ENCODE measurements around the gene PNPLA7. TPM values are rescaled to one million over a fixed set of nuclear protein-coding genes. Genes with fewer than 3 reads are reported as not detected.
"Not testable (repeated sequence)": the region's sequence is repeated elsewhere in the genome, so short reads cannot be mapped to it uniquely, and the experiment has no call there.

The PNPLA7 gene
- total RNA-seq, 2 experiments from 2014 or later = 1.5 to 10.2 TPM

- no peak for TF ChIP-seq CTCF (conservative IDR thresholded peaks at IDR 0.05; ENCODE audit: low read length)
- TF ChIP-seq EZH2phosphoT487 (IDR thresholded peaks at IDR 0.05; ENCODE audit: borderline replicate concordance, low read depth, low read length) = no peak
- Histone ChIP-seq H3K36me3 (ENCODE audit: insufficient read depth, low read length) (no peaks in the 10 kb centered on the region), H2AFZ (ENCODE audit: low read length) (no peak overlapping the region), H3K4me2 (ENCODE audit: low read length) (no peak overlapping the region), H3K27ac (ENCODE audit: low read depth, low read length, poor library complexity, severe bottlenecking) (no peak overlapping the region), H3K79me2 (ENCODE audit: insufficient read depth, low read depth, low read length) (no peaks in the 10 kb centered on the region), H3K9me3 (ENCODE audit: low read length) (no peaks in the 10 kb centered on the region), H3K4me3 (ENCODE audit: low read depth, low read length, poor library complexity, severe bottlenecking) (no peak overlapping the region), H4K20me1 (ENCODE audit: insufficient read depth, low read length) (no peaks in the 10 kb centered on the region), H3K4me1 (ENCODE audit: insufficient read depth, low read length, poor library complexity, severe bottlenecking) (peaks cover 8% of the 10 kb centered on the region), H3K9me2 (ENCODE audit: insufficient read depth, low read length) (no peaks in the 10 kb centered on the region)
- CTCF ChIA-PET (ENCODE audit: unreplicated experiment) = no interaction called here
- POLR2A ChIA-PET = interaction anchor here (0.6 kb wide), 1 partner anchor 423 kb away, joined by 6 read pairs; no protein-coding TSS in a partner anchor
- intact Hi-C loops (cut with micrococcal nuclease; ENCODE audit: unreplicated experiment) = loop anchor here (10.0 kb wide), 1 partner anchor 86 kb away; no protein-coding TSS in a partner anchor
- no TSS peak for BruUV-seq (replicated peaks)
- DNase-seq (ENCODE audit: low spot score) = no peak
These were observed 139.3 kb downstream of the PNPLA7 start for GRCh38 chr9:137410891-137411249.

GRCh38 chr9:137410236-137410890 is 139.8 kb downstream of the PNPLA7 start:
- POLR2A ChIA-PET = interaction anchor here (0.6 to 0.7 kb wide), 2 partner anchors 124 to 422 kb away, joined by 3 to 6 read pairs; no protein-coding TSS in a partner anchor
- intact Hi-C loops (cut with micrococcal nuclease; ENCODE audit: unreplicated experiment) = loop anchor here (10.0 kb wide), 1 partner anchor 86 kb away; no protein-coding TSS in a partner anchor
- CTCF ChIA-PET (ENCODE audit: unreplicated experiment); BruUV-seq (replicated peaks); H4K20me1 ChIP-seq (ENCODE audit: insufficient read depth, low read length); H3K4me1 ChIP-seq (ENCODE audit: insufficient read depth, low read length, poor library complexity, severe bottlenecking); H3K9me2 ChIP-seq (ENCODE audit: insufficient read depth, low read length); DNase-seq (ENCODE audit: low spot score); H3K27ac ChIP-seq (ENCODE audit: low read depth, low read length, poor library complexity, severe bottlenecking); H2AFZ ChIP-seq (ENCODE audit: low read length); H3K79me2 ChIP-seq (ENCODE audit: insufficient read depth, low read depth, low read length); H3K4me3 ChIP-seq (ENCODE audit: low read depth, low read length, poor library complexity, severe bottlenecking); H3K36me3 ChIP-seq (ENCODE audit: insufficient read depth, low read length); H3K4me2 ChIP-seq (ENCODE audit: low read length); H3K9me3 ChIP-seq (ENCODE audit: low read length): not testable (repeated sequence)

Small RNA genes lying within 50 kb of the gene (microRNA-seq; reads per million reads assigned to microRNA genes)
- gene MIR7114 (ENCODE audit: borderline replicate concordance) = not detected

Other genes starting within 250 kb of the PNPLA7 start
- 6.9 TPM in 2 replicates for gene NRARP, start 248.1 kb downstream of the PNPLA7 start, total RNA-seq (2014; rRNA removed; shearing (Covaris generic))
- 6.4 and 8.9 TPM in 2 replicates for gene NRARP, start 248.1 kb downstream of the PNPLA7 start, total RNA-seq (2022)
- gene EXD3, start 127.2 kb downstream of the PNPLA7 start, total RNA-seq (2014; rRNA removed; shearing (Covaris generic)) = 14.2 and 27.0 TPM in 2 replicates
- 20.8 and 27.0 TPM in 2 replicates for gene EXD3, start 127.2 kb downstream of the PNPLA7 start, total RNA-seq (2022)
- gene NOXA1, start 127.0 kb downstream of the PNPLA7 start, total RNA-seq (2014; rRNA removed; shearing (Covaris generic)) = not detected in 2 replicates
- gene NOXA1, start 127.0 kb downstream of the PNPLA7 start, total RNA-seq (2022) = not detected in 2 replicates
- not detected in 2 replicates for gene ENTPD8, start 109.0 kb downstream of the PNPLA7 start, total RNA-seq (2014; rRNA removed; shearing (Covaris generic))
- not detected in 2 replicates for gene ENTPD8, start 109.0 kb downstream of the PNPLA7 start, total RNA-seq (2022)
- 15.8 and 20.3 TPM in 2 replicates for gene NSMF, start 91.1 kb downstream of the PNPLA7 start, total RNA-seq (2014; rRNA removed; shearing (Covaris generic))
- gene NSMF, start 91.1 kb downstream of the PNPLA7 start, total RNA-seq (2022) = 29.0 and 29.8 TPM in 2 replicates
- gene MRPL41, start 1.5 kb upstream of the PNPLA7 start, total RNA-seq (2014; rRNA removed; shearing (Covaris generic)) = 26.4 and 38.3 TPM in 2 replicates
- 29.3 and 34.8 TPM in 2 replicates for gene MRPL41, start 1.5 kb upstream of the PNPLA7 start, total RNA-seq (2022)
- gene DPH7, start 28.5 kb upstream of the PNPLA7 start, total RNA-seq (2014; rRNA removed; shearing (Covaris generic)) = 71.7 and 72.9 TPM in 2 replicates
- gene DPH7, start 28.5 kb upstream of the PNPLA7 start, total RNA-seq (2022) = 88.2 and 95.6 TPM in 2 replicates
- 48.4 and 48.5 TPM in 2 replicates for gene ZMYND19, start 40.1 kb upstream of the PNPLA7 start, total RNA-seq (2014; rRNA removed; shearing (Covaris generic))
- gene ZMYND19, start 40.1 kb upstream of the PNPLA7 start, total RNA-seq (2022) = 62.2 and 65.8 TPM in 2 replicates
- gene ARRDC1, start 55.3 kb upstream of the PNPLA7 start, total RNA-seq (2014; rRNA removed; shearing (Covaris generic)) = 47.0 and 70.3 TPM in 2 replicates
- gene ARRDC1, start 55.3 kb upstream of the PNPLA7 start, total RNA-seq (2022) = 59.6 and 64.6 TPM in 2 replicates
- 143 and 145 TPM in 2 replicates for gene EHMT1, start 68.6 kb upstream of the PNPLA7 start, total RNA-seq (2014; rRNA removed; shearing (Covaris generic))
- gene EHMT1, start 68.6 kb upstream of the PNPLA7 start, total RNA-seq (2022) = 291 and 295 TPM in 2 replicates